Measurements from ENCODE around the gene GALNT16.

- TF ChIP-seq MAX (IDR thresholded peaks at IDR 0.05; ENCODE audit: low read depth, low read length) = no peak
- no peak for TF ChIP-seq CTCF (IDR thresholded peaks at IDR 0.05; ENCODE audit: low read depth, low read length)
- no peak for TF ChIP-seq POLR2A (IDR thresholded peaks at IDR 0.05; ENCODE audit: extremely low read depth, insufficient read length)
Observed at GRCh38 chr14:69287098-69288010, 27.4 kb downstream of the GALNT16 start.

Measured in NB4 (cell line).